Mesendoderm (in vitro differentiated cells): ENCODE data around the gene ABCC4.

ENCODE experiments used
- DNase-seq: peaks from one replicate; pipeline ENCODE4 v3.0.0; 2013
- H2AK5ac ChIP-seq: 2 replicates; pipeline ENCODE4 v1.6.1; 2013; ENCODE audit warnings: low read length, inconsistent platforms
- H2BK120ac ChIP-seq: 2 replicates; pipeline ENCODE4 v1.6.1; 2013; ENCODE audit warnings: low read depth, mild to moderate bottlenecking, low read length, moderate library complexity, mixed read lengths
- H2BK15ac ChIP-seq: replicated peaks from 2 replicates; pipeline ENCODE4 v1.6.1; 2013; ENCODE audit warnings: low read depth, mild to moderate bottlenecking, moderate library complexity
- H2BK5ac ChIP-seq: 2 replicates; pipeline ENCODE4 v1.6.1; 2013; ENCODE audit warnings: low read length, inconsistent platforms
- H3K18ac ChIP-seq: 2 replicates; pipeline ENCODE4 v1.6.1; 2013; ENCODE audit warnings: mild to moderate bottlenecking, low read length, mixed read lengths
- H3K23ac ChIP-seq: one replicate; pipeline ENCODE4 v1.6.1; 2013; ENCODE audit warnings: low read length
- H3K27ac ChIP-seq: 2 replicates; pipeline ENCODE4 v1.5.1; 2013; ENCODE audit warnings: low read depth, mild to moderate bottlenecking, inconsistent platforms, low read length, moderate library complexity
- H3K27me3 ChIP-seq: 2 replicates; pipeline ENCODE4 v1.6.1; 2013; ENCODE audit warnings: low read length, control low read depth, mild to moderate bottlenecking, inconsistent platforms; ENCODE audit not compliant: insufficient read depth, poor library complexity
- H3K36me3 ChIP-seq: 2 replicates; pipeline ENCODE4 v1.6.1; 2013; ENCODE audit warnings: low read length, inconsistent platforms; ENCODE audit not compliant: control insufficient read depth, insufficient read depth
- H3K4ac ChIP-seq: one replicate; pipeline ENCODE4 v1.6.1; 2013; ENCODE audit warnings: low read depth, mild to moderate bottlenecking, low read length, moderate library complexity
- H3K4me1 ChIP-seq: 2 replicates; pipeline ENCODE4 v1.6.1; 2013; ENCODE audit warnings: low read depth, low read length, inconsistent platforms; ENCODE audit not compliant: control insufficient read depth
- H3K4me2 ChIP-seq: 2 replicates; pipeline ENCODE4 v1.6.1; 2013; ENCODE audit warnings: low read length
- H3K4me3 ChIP-seq: 2 replicates; pipeline ENCODE4 v1.5.1; 2013; ENCODE audit warnings: mild to moderate bottlenecking, low read length
- H3K56ac ChIP-seq: one replicate; pipeline ENCODE4 v1.6.1; 2013; ENCODE audit warnings: low read length
- H3K79me1 ChIP-seq: 2 replicates; pipeline ENCODE4 v1.6.1; 2013; ENCODE audit warnings: low read length, inconsistent platforms
- H3K79me2 ChIP-seq: 2 replicates; pipeline ENCODE4 v1.6.1; 2013; ENCODE audit warnings: mild to moderate bottlenecking, low read length; ENCODE audit not compliant: control insufficient read depth, insufficient read depth
- H3K9ac ChIP-seq: 2 replicates; pipeline ENCODE4 v1.6.1; 2013; ENCODE audit warnings: low read length, inconsistent platforms
- H4K5ac ChIP-seq: one replicate; pipeline ENCODE4 v1.6.1; 2013; ENCODE audit warnings: low read length
- H4K8ac ChIP-seq: one replicate; pipeline ENCODE4 v1.6.1; 2013; ENCODE audit warnings: low read depth, mild to moderate bottlenecking, control low read depth, low read length, moderate library complexity
- WGBS: extraction: QIAGEN DNeasy Blood & Tissue Kit; methylation state at CpG from one replicate; pipeline ENCODE4 v1.1.7; 2013; ENCODE audit warnings: low lambda C conversion rate, missing lambda C conversion rate; ENCODE audit not compliant: insufficient coverage; ENCODE audit errors: extremely low coverage; 5-methylcytosine and 5-hydroxymethylcytosine counted together

ABCC4 gene

GRCh38 chr13:95136638-95137037, 164.6 kb downstream of the ABCC4 start:
- no CpG with 5 or more reads among the region's 9 CpGs for WGBS
- H2AK5ac ChIP-seq: no peak overlapping the region
- no peaks in the 10 kb centered on the region for H3K79me1 ChIP-seq

GRCh38 chr13:95133498-95133897, 167.8 kb downstream of the ABCC4 start:
- no peak overlapping the region for H4K8ac ChIP-seq
- no peaks in the 10 kb centered on the region for H3K4me1 ChIP-seq
- H2BK5ac ChIP-seq: no peak overlapping the region
- DNase-seq: no peak
- no peak overlapping the region for H2AK5ac ChIP-seq
- H3K79me2 ChIP-seq: no peaks in the 10 kb centered on the region
- no peak overlapping the region for H3K18ac ChIP-seq
- no peak overlapping the region for H3K4me2 ChIP-seq
- no peak overlapping the region for H3K27ac ChIP-seq
- no CpG with 5 or more reads among the region's 5 CpGs for WGBS
- no peak overlapping the region for H3K9ac ChIP-seq
- no peak overlapping the region for H4K5ac ChIP-seq
- H3K4me3 ChIP-seq: no peak overlapping the region
- no peak overlapping the region for H2BK120ac ChIP-seq
- H3K56ac ChIP-seq: no peak overlapping the region
- H3K23ac ChIP-seq: no peak overlapping the region
- H2BK15ac ChIP-seq: no peak overlapping the region
- no peak overlapping the region for H3K4ac ChIP-seq
- no peaks in the 10 kb centered on the region for H3K79me1 ChIP-seq
- H3K36me3 ChIP-seq: no peaks in the 10 kb centered on the region
- H3K27me3 ChIP-seq: no peaks in the 10 kb centered on the region

More at GRCh38 chr13:95136638-95137037, 164.6 kb downstream of the ABCC4 start:
- H3K9ac ChIP-seq: no peak overlapping the region
- H4K5ac ChIP-seq: no peak overlapping the region
- no peaks in the 10 kb centered on the region for H3K36me3 ChIP-seq
- no peak overlapping the region for H3K18ac ChIP-seq
- no peak overlapping the region for H4K8ac ChIP-seq
- no peak overlapping the region for H2BK120ac ChIP-seq
- no peak overlapping the region for H3K4ac ChIP-seq
- no peak overlapping the region for H3K23ac ChIP-seq
- H2BK5ac ChIP-seq: no peak overlapping the region
- H3K4me2 ChIP-seq: no peak overlapping the region
- H3K56ac ChIP-seq: no peak overlapping the region
- no peaks in the 10 kb centered on the region for H3K4me1 ChIP-seq
- no peak for DNase-seq
- no peak overlapping the region for H3K4me3 ChIP-seq
- H3K79me2 ChIP-seq: no peaks in the 10 kb centered on the region
- no peak overlapping the region for H3K27ac ChIP-seq
- no peaks in the 10 kb centered on the region for H3K27me3 ChIP-seq
- no peak overlapping the region for H2BK15ac ChIP-seq

GRCh38 chr13:95129004-95129403, 172.2 kb downstream of the ABCC4 start:
- no peak overlapping the region for H3K4ac ChIP-seq
- no peak overlapping the region for H4K5ac ChIP-seq
- H3K23ac ChIP-seq: no peak overlapping the region
- H3K4me2 ChIP-seq: no peak overlapping the region
- no peak overlapping the region for H3K4me3 ChIP-seq
- no peak overlapping the region for H2BK15ac ChIP-seq
- H4K8ac ChIP-seq: no peak overlapping the region
- no peak overlapping the region for H2AK5ac ChIP-seq
- H3K4me1 ChIP-seq: no peaks in the 10 kb centered on the region
- H3K18ac ChIP-seq: no peak overlapping the region
- DNase-seq: no peak
- no CpG with 5 or more reads among the region's 3 CpGs for WGBS
- no peak overlapping the region for H3K9ac ChIP-seq
- H3K36me3 ChIP-seq: no peaks in the 10 kb centered on the region
- no peak overlapping the region for H2BK120ac ChIP-seq
- no peak overlapping the region for H3K27ac ChIP-seq
- no peak overlapping the region for H3K56ac ChIP-seq
- H3K79me2 ChIP-seq: no peaks in the 10 kb centered on the region
- no peak overlapping the region for H2BK5ac ChIP-seq
- H3K79me1 ChIP-seq: no peaks in the 10 kb centered on the region
- no peaks in the 10 kb centered on the region for H3K27me3 ChIP-seq

- no CpG with 5 or more reads among the region's 3 CpGs for WGBS
- no peak for DNase-seq
- no peak overlapping the region for H3K18ac ChIP-seq
Observed at GRCh38 chr13:95128045-95128643, 173.1 kb downstream of the ABCC4 start.

GRCh38 chr13:95124959-95125358, 176.3 kb downstream of the ABCC4 start:
- H3K56ac ChIP-seq: no peak overlapping the region
- H3K23ac ChIP-seq: no peak overlapping the region
- no peaks in the 10 kb centered on the region for H3K4me1 ChIP-seq
- H3K79me2 ChIP-seq: no peaks in the 10 kb centered on the region
- no peak overlapping the region for H2BK120ac ChIP-seq
- no peak overlapping the region for H3K9ac ChIP-seq
- H3K18ac ChIP-seq: no peak overlapping the region
- DNase-seq: no peak
- H4K5ac ChIP-seq: no peak overlapping the region
- no peak overlapping the region for H3K4me2 ChIP-seq
- H3K79me1 ChIP-seq: no peaks in the 10 kb centered on the region
- no peaks in the 10 kb centered on the region for H3K27me3 ChIP-seq
- H2AK5ac ChIP-seq: no peak overlapping the region
- no peak overlapping the region for H3K4ac ChIP-seq
- no peak overlapping the region for H3K4me3 ChIP-seq
- no peaks in the 10 kb centered on the region for H3K36me3 ChIP-seq
- H4K8ac ChIP-seq: no peak overlapping the region
- H2BK15ac ChIP-seq: no peak overlapping the region
- WGBS: no CpG with 5 or more reads among the region's 2 CpGs
- no peak overlapping the region for H3K27ac ChIP-seq
- no peak overlapping the region for H2BK5ac ChIP-seq

More at GRCh38 chr13:95128045-95128643, 173.1 kb downstream of the ABCC4 start:
- no peak overlapping the region for H2BK120ac ChIP-seq
- H2BK15ac ChIP-seq: no peak overlapping the region
- no peak overlapping the region for H3K9ac ChIP-seq
- no peak overlapping the region for H3K4me3 ChIP-seq
- H4K5ac ChIP-seq: no peak overlapping the region
- no peak overlapping the region for H3K4ac ChIP-seq
- H2BK5ac ChIP-seq: no peak overlapping the region
- no peak overlapping the region for H2AK5ac ChIP-seq
- no peak overlapping the region for H3K4me2 ChIP-seq
- H3K4me1 ChIP-seq: no peaks in the 10 kb centered on the region
- H3K79me2 ChIP-seq: no peaks in the 10 kb centered on the region
- H3K36me3 ChIP-seq: no peaks in the 10 kb centered on the region
- no peaks in the 10 kb centered on the region for H3K27me3 ChIP-seq
- no peak overlapping the region for H3K23ac ChIP-seq
- no peak overlapping the region for H3K56ac ChIP-seq
- H3K79me1 ChIP-seq: no peaks in the 10 kb centered on the region
- H4K8ac ChIP-seq: no peak overlapping the region
- H3K27ac ChIP-seq: no peak overlapping the region

- Histone ChIP-seq H3K36me3 (no peaks in the 10 kb centered on the region), H3K79me1 (no peaks in the 10 kb centered on the region), H3K9ac (no peak overlapping the region), H3K56ac (no peak overlapping the region), H3K4me1 (no peaks in the 10 kb centered on the region), H3K18ac (no peak overlapping the region), H2BK120ac (no peak overlapping the region), H4K5ac (no peak overlapping the region), H3K4me3 (no peak overlapping the region), H4K8ac (no peak overlapping the region), H3K4me2 (no peak overlapping the region), H2BK5ac (no peak overlapping the region), H3K27ac (no peak overlapping the region), H3K27me3 (no peaks in the 10 kb centered on the region), H3K4ac (no peak overlapping the region), H3K79me2 (no peaks in the 10 kb centered on the region), H3K23ac (no peak overlapping the region), H2BK15ac (no peak overlapping the region), H2AK5ac (no peak overlapping the region)
- WGBS: no CpG with 5 or more reads among the region's 7 CpGs
- no peak for DNase-seq
Observed at GRCh38 chr13:95123726-95124125, 177.5 kb downstream of the ABCC4 start.
